Loucy (cell line): ENCODE results near the gene FFAR3.

Experiments used
- H2AFZ ChIP-seq: fragments of 200-600 bp; sonication (generic); 2 replicates; pipeline ENCODE4 v1.6.0; 2016; ENCODE audit warnings: antibody characterized with exemption, mild to moderate bottlenecking, low read length, moderate library complexity
- H3F3A ChIP-seq: fragments of 200-600 bp; 2 replicates; pipeline ENCODE4 v1.6.0; 2016; ENCODE audit warnings: antibody characterized with exemption, low read depth, mild to moderate bottlenecking
- H3K27me3 ChIP-seq: fragments of 200-600 bp; sonication (generic); 2 replicates; pipeline ENCODE4 v1.6.1; 2014; ENCODE audit warnings: low read length, mild to moderate bottlenecking; ENCODE audit not compliant: insufficient read depth, poor library complexity, severe bottlenecking
- H3K36me3 ChIP-seq: fragments of 200-600 bp; sonication (generic); 2 replicates; pipeline ENCODE4 v1.6.1; 2016; ENCODE audit warnings: low read length; ENCODE audit not compliant: insufficient read depth
- H3K4me1 ChIP-seq: fragments of 200-600 bp; sonication (generic); 2 replicates; pipeline ENCODE4 v1.5.1; 2014; ENCODE audit warnings: low read length, mild to moderate bottlenecking; ENCODE audit not compliant: insufficient read depth, poor library complexity, severe bottlenecking
- H3K4me2 ChIP-seq: fragments of 200-600 bp; sonication (generic); 2 replicates; pipeline ENCODE4 v1.6.0; 2014; ENCODE audit warnings: antibody characterized with exemption, low read length, low read depth, mild to moderate bottlenecking; ENCODE audit not compliant: poor library complexity, severe bottlenecking
- H3K4me3 ChIP-seq: fragments of 200-600 bp; sonication (generic); 2 replicates; pipeline ENCODE4 v1.5.1; 2014; ENCODE audit warnings: low read length, mild to moderate bottlenecking, mixed read lengths; ENCODE audit not compliant: poor library complexity, severe bottlenecking
- H3K79me2 ChIP-seq: fragments of 200-600 bp; sonication (generic); 2 replicates; pipeline ENCODE4 v1.6.1; 2014; ENCODE audit warnings: low read length; ENCODE audit not compliant: insufficient read depth
- H3K9ac ChIP-seq: fragments of 200-600 bp; sonication (generic); 2 replicates; pipeline ENCODE4 v1.6.0; 2014; ENCODE audit warnings: mild to moderate bottlenecking, low read depth, low read length, moderate library complexity; ENCODE audit not compliant: poor library complexity, severe bottlenecking
- H3K9me2 ChIP-seq: fragments of 200-600 bp; sonication (generic); replicated peaks from 2 replicates; pipeline ENCODE4 v1.6.1; 2016; ENCODE audit warnings: low read depth, low read length, mixed read lengths
- H3K9me3 ChIP-seq: fragments of 200-600 bp; sonication (generic); 2 replicates; pipeline ENCODE4 v1.6.1; 2014; ENCODE audit warnings: mild to moderate bottlenecking, antibody characterized with exemption, low read length, low read depth; ENCODE audit not compliant: insufficient read depth
- H4K20me1 ChIP-seq: fragments of 200-600 bp; sonication (generic); 2 replicates; pipeline ENCODE4 v1.6.0; 2014; ENCODE audit warnings: antibody characterized with exemption, low read length, mild to moderate bottlenecking; ENCODE audit not compliant: insufficient read depth, poor library complexity, severe bottlenecking
- EZH2phosphoT487 ChIP-seq: fragments of 200-600 bp; IDR thresholded peaks from 2 replicates; pipeline ENCODE4 v1.6.1; 2018; ENCODE audit warnings: antibody characterized with exemption, mild to moderate bottlenecking, moderate library complexity, borderline replicate concordance
- TF ChIP-seq, protein P1 (sequence below): fragments of 200-600 bp; sonication (generic); conservative IDR thresholded peaks from 2 replicates; pipeline ENCODE4 v1.5.1; 2014; ENCODE audit warnings: mild to moderate bottlenecking, antibody characterized with exemption, low read length

Gene FFAR3

DNA sequence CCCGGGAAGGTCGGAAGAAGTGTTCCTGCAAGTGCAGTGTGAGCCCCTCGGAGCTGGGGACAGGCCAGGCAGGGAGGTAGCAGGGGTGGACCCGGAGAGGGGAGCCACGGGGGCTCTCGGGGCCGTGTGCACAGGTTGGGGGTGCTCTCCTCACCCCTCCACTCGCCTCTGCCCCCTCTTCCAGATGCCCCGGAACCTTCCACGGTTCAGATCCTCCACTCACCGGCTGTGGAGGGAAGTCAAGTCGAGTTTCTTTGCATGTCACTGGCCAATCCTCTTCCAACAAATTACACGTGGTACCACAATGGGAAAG lies 20.3 kb upstream of the FFAR3 start:
- Histone ChIP-seq H3K79me2 (no peaks in the 10 kb centered on the region), H3F3A (no peaks in the 10 kb centered on the region), H3K36me3 (no peaks in the 10 kb centered on the region), H3K4me1 (peaks cover 4% of the 10 kb centered on the region), H3K9ac (no peak overlapping the region), H3K9me2 (no peaks in the 10 kb centered on the region), H3K4me3 (no peak overlapping the region), H3K4me2 (no peak overlapping the region), H3K9me3 (no peaks in the 10 kb centered on the region), H2AFZ (no peak overlapping the region), H3K27me3 (no peaks in the 10 kb centered on the region), H4K20me1 (no peaks in the 10 kb centered on the region)
- TF ChIP-seq, protein P1, sequence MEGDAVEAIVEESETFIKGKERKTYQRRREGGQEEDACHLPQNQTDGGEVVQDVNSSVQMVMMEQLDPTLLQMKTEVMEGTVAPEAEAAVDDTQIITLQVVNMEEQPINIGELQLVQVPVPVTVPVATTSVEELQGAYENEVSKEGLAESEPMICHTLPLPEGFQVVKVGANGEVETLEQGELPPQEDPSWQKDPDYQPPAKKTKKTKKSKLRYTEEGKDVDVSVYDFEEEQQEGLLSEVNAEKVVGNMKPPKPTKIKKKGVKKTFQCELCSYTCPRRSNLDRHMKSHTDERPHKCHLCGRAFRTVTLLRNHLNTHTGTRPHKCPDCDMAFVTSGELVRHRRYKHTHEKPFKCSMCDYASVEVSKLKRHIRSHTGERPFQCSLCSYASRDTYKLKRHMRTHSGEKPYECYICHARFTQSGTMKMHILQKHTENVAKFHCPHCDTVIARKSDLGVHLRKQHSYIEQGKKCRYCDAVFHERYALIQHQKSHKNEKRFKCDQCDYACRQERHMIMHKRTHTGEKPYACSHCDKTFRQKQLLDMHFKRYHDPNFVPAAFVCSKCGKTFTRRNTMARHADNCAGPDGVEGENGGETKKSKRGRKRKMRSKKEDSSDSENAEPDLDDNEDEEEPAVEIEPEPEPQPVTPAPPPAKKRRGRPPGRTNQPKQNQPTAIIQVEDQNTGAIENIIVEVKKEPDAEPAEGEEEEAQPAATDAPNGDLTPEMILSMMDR: no peak
- no peak for TF ChIP-seq EZH2phosphoT487

DNA sequence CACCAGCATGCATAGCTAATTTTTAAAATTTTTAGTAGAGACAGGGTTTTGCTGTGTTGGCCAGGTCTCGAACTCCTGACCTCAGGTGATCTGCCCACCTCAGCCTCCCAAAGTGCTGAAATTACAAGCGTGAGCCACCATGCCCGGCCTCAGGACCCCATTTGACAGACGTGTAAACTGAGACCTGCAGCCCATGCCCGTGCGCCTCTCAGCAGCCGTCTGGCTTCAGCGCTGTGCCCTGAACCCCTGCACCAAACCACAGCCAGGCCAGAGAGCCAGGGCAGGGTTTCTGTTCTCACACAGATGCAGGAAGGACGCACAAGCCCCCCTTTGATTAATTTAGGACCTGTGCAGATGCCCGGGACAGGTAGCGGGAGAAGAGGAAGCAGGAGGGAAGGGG lies 17.8 kb upstream of the FFAR3 start:
- H3K4me1 ChIP-seq: no peaks in the 10 kb centered on the region
- no peaks in the 10 kb centered on the region for H3K9me3 ChIP-seq
- no peaks in the 10 kb centered on the region for H3K79me2 ChIP-seq
- H2AFZ ChIP-seq: no peak overlapping the region
- no peaks in the 10 kb centered on the region for H3F3A ChIP-seq
- no peak overlapping the region for H3K4me3 ChIP-seq
- no peaks in the 10 kb centered on the region for H4K20me1 ChIP-seq
- no peak overlapping the region for H3K9ac ChIP-seq
- H3K36me3 ChIP-seq: no peaks in the 10 kb centered on the region
- H3K27me3 ChIP-seq: no peaks in the 10 kb centered on the region
- H3K9me2 ChIP-seq: no peaks in the 10 kb centered on the region
- no peak overlapping the region for H3K4me2 ChIP-seq
- TF ChIP-seq, protein P1: no peak
- no peak for TF ChIP-seq EZH2phosphoT487

DNA sequence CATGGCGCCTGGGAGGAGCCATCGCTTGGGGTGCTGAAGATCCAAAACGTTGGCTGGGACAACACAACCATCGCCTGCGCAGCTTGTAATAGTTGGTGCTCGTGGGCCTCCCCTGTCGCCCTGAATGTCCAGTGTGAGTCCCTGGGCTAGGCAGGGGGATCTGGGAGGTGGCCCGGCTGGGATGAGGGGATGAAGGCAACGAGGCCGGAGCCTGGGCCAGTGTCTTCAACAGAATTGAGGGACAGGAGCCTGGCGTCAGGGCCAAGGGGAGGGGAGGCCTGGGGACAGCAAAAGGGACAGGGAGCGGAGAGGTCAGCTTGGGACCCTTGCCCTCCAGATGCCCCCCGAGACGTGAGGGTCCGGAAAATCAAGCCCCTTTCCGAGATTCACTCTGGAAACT lies 17.3 kb upstream of the FFAR3 start:
- H3K4me1 ChIP-seq: peaks cover under 1% of the 10 kb centered on the region
- H3K4me3 ChIP-seq: no peak overlapping the region
- no peaks in the 10 kb centered on the region for H3F3A ChIP-seq
- H3K9ac ChIP-seq: no peak overlapping the region
- no peak overlapping the region for H2AFZ ChIP-seq
- no peak for TF ChIP-seq EZH2phosphoT487
- TF ChIP-seq, protein P1: no peak
- H4K20me1 ChIP-seq: no peaks in the 10 kb centered on the region
- H3K9me3 ChIP-seq: no peaks in the 10 kb centered on the region
- no peaks in the 10 kb centered on the region for H3K79me2 ChIP-seq
- H3K9me2 ChIP-seq: no peaks in the 10 kb centered on the region
- H3K27me3 ChIP-seq: no peaks in the 10 kb centered on the region
- no peak overlapping the region for H3K4me2 ChIP-seq
- no peaks in the 10 kb centered on the region for H3K36me3 ChIP-seq
